ENCODE data around the gene SNAP47. TPM values are rescaled to one million over a fixed set of nuclear protein-coding genes. Genes with fewer than 3 reads are reported as not detected.

SNAP47 gene
- total RNA-seq, 2 experiments from 2014 or later = 29.0 to 29.2 TPM

DNA sequence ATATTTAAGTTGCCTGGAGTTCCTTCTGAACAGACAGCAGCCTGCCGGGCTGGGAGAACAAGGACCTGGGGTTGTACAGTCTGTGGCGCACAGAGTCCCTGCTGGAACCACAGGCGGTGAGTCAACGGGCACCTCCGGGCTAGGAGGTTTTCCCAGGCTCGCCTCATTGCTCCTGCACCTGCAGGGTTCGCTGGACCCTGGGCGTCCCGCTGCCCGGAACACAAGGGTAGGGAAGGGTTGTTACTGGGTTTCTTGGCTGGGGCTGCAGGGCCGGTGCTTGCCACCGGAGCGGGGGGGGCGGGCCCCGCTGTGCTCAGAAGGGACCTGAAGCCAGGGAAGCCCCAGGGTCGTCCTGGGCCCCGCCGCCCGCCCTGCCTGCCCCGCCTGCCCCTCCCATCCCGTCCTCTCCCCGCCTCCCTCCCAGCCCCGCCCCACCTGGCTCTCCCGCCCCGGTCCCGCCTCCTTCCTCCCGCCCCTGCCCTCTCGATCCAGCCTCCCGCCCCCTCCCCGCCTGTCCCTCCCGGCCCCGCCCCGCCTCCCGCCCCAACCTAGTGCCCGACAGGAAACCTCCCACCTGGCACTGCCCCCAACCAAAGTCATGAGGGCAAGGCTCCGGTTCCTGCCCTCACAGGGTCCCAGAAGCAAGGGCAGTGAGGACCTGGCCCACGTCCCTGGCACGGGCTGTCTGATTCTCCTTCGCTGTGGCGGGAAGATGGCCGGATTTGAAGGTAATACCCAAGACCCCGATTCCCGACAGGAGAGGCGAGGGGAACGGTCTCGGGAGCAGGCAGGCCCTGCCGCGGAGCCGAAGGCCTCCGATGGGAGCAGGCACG is 7.0 kb upstream of the SNAP47 start:
- peaks cover 22% of the 10 kb centered on the region for H3K27me3 Mint-ChIP-seq
- H3K36me3 Mint-ChIP-seq = peaks cover 5% of the 10 kb centered on the region
- no peak for DNase-seq
- H3K27ac Mint-ChIP-seq = peak overlapping the region; percentile 58
- POLR2A ChIA-PET = interaction anchor here (0.6 kb wide), 1 partner anchor 182 kb away, joined by 3 read pairs; no protein-coding TSS in a partner anchor
- H3K4me1 Mint-ChIP-seq = peaks cover 4% of the 10 kb centered on the region
- peak; percentile 51 for ATAC-seq (ENCODE audit: low read depth)
- H3K9me3 Mint-ChIP-seq = peaks cover 7% of the 10 kb centered on the region
- H3K4me3 Mint-ChIP-seq = peak overlapping the region; percentile 80

- POLR2A ChIA-PET = interaction anchor here (0.9 to 1.0 kb wide), 2 partner anchors 9 to 37 kb away, joined by 3 read pairs; no protein-coding TSS in a partner anchor
- Mint-ChIP-seq H3K36me3 (peaks cover 4% of the 10 kb centered on the region), H3K4me3 (peak overlapping the region; percentile 80), H3K27me3 (peaks cover 22% of the 10 kb centered on the region), H3K4me1 (peaks cover 7% of the 10 kb centered on the region), H3K9me3 (peaks cover 6% of the 10 kb centered on the region), H3K27ac (no peak overlapping the region)
- no peak for DNase-seq
- peak; percentile 14 for ATAC-seq (ENCODE audit: low read depth)
Measured at GRCh38 chr1:227728892-227729143, 6.4 kb upstream of the SNAP47 start.

- POLR2A ChIA-PET = interaction anchor here (0.9 to 1.0 kb wide), 2 partner anchors 8 to 37 kb away, joined by 3 read pairs; no protein-coding TSS in a partner anchor
- Mint-ChIP-seq H3K4me1 (peaks cover 8% of the 10 kb centered on the region), H3K36me3 (peaks cover under 1% of the 10 kb centered on the region), H3K27me3 (peaks cover 22% of the 10 kb centered on the region), H3K27ac (no peak overlapping the region), H3K9me3 (peaks cover 2% of the 10 kb centered on the region), H3K4me3 (peak overlapping the region; percentile 80)
- ATAC-seq (ENCODE audit: low read depth) (no peak), DNase-seq (no peak)
Measured at GRCh38 chr1:227729144-227729880, 5.9 kb upstream of the SNAP47 start.

DNA sequence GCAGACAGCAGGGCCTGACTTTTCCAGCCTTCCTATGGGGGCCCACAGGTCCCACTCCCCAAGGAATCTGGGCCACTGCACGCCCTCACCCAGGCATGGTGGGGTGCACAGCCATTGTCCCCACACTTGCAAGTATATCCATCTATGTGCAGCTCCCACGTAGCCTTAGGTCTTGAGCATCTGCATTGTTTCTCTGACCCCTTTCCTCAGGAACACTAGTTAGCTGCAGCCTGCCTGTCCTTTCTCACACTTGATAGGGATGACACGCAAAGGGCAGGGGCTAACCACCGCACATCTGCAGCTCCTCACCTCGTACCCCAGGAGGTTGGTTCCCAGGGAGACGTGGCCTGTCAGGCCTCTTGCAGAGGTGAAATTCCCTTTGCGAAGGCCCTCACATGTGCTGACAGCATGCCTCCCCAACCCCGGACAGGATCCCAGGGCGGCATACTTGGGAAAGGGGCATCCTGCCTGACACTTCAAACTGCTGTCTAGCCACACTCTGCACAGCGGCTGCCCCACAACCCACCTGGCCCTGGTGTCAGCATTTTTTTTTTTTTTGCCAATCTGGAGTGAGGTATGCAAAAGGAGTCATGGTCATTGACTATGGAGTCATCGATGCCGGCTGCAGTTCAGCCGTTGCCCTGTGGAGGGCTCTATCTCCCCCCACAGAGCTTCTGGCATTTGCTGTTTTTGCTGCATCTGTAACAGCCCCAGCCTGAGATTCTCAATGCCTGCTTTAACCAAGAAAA is 5.2 kb upstream of the SNAP47 start:
- Mint-ChIP-seq H3K4me3 (no peak overlapping the region), H3K27me3 (peaks cover 22% of the 10 kb centered on the region), H3K4me1 (peaks cover 10% of the 10 kb centered on the region), H3K9me3 (peaks cover 2% of the 10 kb centered on the region), H3K36me3 (no peaks in the 10 kb centered on the region), H3K27ac (no peak overlapping the region)
- no peak for ATAC-seq (ENCODE audit: low read depth)
- POLR2A ChIA-PET = interaction anchor here (0.6 to 1.0 kb wide), 3 partner anchors 8 to 301 kb away, joined by 3 read pairs; no protein-coding TSS in a partner anchor
- DNase-seq = no peak

GRCh38 chr1:227730630-227731151 is 4.5 kb upstream of the SNAP47 start:
- Mint-ChIP-seq H3K9me3 (peaks cover 2% of the 10 kb centered on the region), H3K27me3 (peaks cover 18% of the 10 kb centered on the region), H3K4me3 (no peak overlapping the region), H3K27ac (no peak overlapping the region), H3K4me1 (peaks cover 11% of the 10 kb centered on the region), H3K36me3 (no peaks in the 10 kb centered on the region)
- DNase-seq (no peak), ATAC-seq (ENCODE audit: low read depth) (no peak)
- POLR2A ChIA-PET = interaction anchor here (0.6 kb wide), 1 partner anchor 302 kb away, joined by 3 read pairs; no protein-coding TSS in a partner anchor

DNA sequence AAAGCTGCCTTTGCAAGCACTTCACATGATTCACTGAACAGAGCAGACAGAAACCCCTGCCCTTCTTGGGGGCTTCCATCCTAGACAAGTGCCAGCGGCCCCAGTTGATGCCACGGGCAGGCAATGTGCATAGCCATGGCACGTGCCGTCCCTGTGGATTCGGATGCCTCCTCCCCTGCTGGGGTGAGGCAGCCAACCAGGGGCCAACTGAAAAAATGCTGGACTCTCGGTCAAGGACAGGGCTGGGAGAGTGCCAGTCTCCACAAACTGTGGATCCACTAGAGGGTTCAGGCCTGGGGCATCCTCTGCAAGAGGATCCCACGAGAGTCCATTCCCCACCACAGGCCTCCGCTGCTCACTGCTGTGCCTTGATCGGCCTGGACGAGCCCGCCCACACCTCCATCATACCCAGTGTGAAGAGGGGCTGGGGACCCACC is 4.0 kb upstream of the SNAP47 start:
- POLR2A ChIA-PET = no interaction called here
- H3K36me3 Mint-ChIP-seq = no peaks in the 10 kb centered on the region
- H3K4me3 Mint-ChIP-seq = no peak overlapping the region
- H3K4me1 Mint-ChIP-seq = peaks cover 16% of the 10 kb centered on the region
- H3K27me3 Mint-ChIP-seq = peaks cover 15% of the 10 kb centered on the region
- H3K9me3 Mint-ChIP-seq = peaks cover 2% of the 10 kb centered on the region
- no peak for ATAC-seq (ENCODE audit: low read depth)
- no peak for DNase-seq
- H3K27ac Mint-ChIP-seq = no peak overlapping the region

- Mint-ChIP-seq H3K27ac (no peak overlapping the region), H3K36me3 (no peaks in the 10 kb centered on the region), H3K27me3 (peaks cover 9% of the 10 kb centered on the region), H3K4me1 (peaks cover 16% of the 10 kb centered on the region), H3K9me3 (no peaks in the 10 kb centered on the region), H3K4me3 (no peak overlapping the region)
- ATAC-seq (ENCODE audit: low read depth) (no peak), DNase-seq (no peak)
- POLR2A ChIA-PET = no interaction called here
Measured at GRCh38 chr1:227731696-227732585, 3.3 kb upstream of the SNAP47 start.

DNA sequence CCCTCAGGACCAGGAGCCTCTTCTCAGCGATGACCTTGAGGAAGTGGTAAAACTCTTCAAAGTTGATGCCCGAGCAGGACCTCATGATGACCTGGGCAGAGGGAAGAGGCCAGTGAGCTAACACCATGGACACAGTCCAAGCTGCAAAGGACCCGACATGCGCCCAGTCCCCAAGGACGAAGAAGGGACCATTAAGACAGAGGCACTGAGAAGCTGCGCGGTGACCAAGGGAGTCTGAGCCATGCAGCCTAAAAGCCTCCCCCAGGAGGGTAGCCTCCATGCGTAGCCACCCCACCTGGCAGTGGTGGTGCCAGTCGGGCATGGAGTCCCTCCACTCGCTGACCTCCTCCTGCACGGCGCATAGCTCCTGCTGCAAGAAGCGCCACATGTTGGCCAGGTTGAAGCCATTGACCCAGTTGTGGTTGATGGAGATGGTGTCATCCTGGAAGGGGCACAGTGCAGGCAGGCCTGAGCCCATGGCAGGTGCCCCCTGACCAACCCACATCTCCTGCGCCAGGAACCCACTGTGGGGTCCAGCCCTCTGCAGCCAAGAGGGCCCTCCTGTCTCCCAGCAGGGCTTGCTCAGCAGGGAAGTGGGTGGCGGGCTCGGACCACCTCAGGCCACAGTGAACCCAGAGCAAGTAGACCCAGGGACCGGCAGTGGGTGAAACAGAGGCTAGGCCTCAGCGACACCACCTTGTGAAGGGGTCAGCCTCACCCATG is 2.5 kb upstream of the SNAP47 start:
- POLR2A ChIA-PET = no interaction called here
- no peak overlapping the region for H3K27ac Mint-ChIP-seq
- H3K9me3 Mint-ChIP-seq = no peaks in the 10 kb centered on the region
- ATAC-seq (ENCODE audit: low read depth) = no peak
- peaks cover 18% of the 10 kb centered on the region for H3K4me1 Mint-ChIP-seq
- H3K27me3 Mint-ChIP-seq = peaks cover 3% of the 10 kb centered on the region
- no peaks in the 10 kb centered on the region for H3K36me3 Mint-ChIP-seq
- H3K4me3 Mint-ChIP-seq = no peak overlapping the region
- DNase-seq = no peak

DNA sequence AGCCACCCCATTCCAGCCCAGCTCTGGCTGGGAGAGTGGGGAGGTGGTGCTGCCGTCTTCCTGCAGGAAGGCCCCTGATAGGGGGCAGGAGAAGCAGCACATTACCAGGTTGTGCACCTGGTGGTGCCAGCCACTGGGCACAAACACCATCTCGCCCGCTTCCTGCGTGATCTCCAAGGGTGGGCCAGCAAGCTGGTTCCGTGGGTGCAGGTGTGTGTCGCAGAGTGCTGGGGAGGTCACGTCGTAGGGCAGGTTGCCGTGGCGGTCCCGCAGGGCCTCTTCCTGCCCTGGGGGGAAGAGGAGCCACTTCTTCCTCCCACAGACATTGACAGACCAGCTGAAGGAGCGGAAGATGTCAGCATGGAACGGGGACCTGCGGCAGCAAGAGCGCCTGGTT is 1.9 kb upstream of the SNAP47 start:
- DNase-seq (no peak), ATAC-seq (ENCODE audit: low read depth) (no peak)
- H3K27ac Mint-ChIP-seq = peak overlapping the region; percentile 21
- POLR2A ChIA-PET = no interaction called here
- H3K27me3 Mint-ChIP-seq = no peaks in the 10 kb centered on the region
- H3K4me1 Mint-ChIP-seq = peaks cover 18% of the 10 kb centered on the region
- no peaks in the 10 kb centered on the region for H3K9me3 Mint-ChIP-seq
- H3K4me3 Mint-ChIP-seq = peak overlapping the region; percentile 97
- no peaks in the 10 kb centered on the region for H3K36me3 Mint-ChIP-seq

DNA sequence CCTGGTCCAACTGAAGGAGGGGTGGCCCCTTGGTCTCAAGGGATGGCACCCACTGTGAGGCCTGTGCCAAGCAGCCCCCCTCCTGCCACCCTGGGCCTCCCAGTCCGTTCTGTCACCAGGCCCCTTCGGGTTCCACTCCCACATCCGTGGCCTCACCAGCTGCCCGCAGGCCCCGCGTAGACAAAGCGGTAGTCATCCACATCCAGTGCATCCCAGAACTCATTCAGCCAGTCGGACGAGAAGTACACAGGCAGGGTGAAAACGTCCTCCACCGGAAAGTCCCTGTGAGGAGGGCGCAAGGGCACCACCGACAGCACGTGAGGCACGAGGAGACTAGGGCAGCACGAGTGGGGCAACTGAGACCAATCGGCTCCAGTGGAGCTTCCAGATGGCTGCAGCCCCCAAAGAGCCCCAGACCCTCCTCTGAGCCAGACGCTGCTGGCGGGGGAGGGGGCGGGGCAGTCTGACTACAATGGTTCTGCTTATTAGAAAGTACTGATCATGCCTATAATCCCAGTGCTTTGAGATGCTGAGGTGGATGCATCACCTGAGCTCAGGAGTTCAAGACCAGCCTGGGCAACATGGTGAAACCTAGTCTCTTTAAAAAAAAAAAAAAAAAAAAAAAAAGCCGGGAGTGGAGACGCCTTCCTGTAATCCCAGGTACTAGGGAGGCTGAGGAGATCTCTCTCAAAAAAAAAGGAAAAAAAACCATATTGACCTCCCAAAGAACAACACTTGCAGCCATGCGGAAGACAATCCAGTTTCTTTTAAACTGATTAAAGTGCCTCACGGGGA is 1.3 kb upstream of the SNAP47 start:
- Mint-ChIP-seq H3K36me3 (no peaks in the 10 kb centered on the region), H3K4me3 (peak overlapping the region; percentile 97), H3K27me3 (no peaks in the 10 kb centered on the region), H3K27ac (peak overlapping the region; percentile 96), H3K9me3 (no peaks in the 10 kb centered on the region), H3K4me1 (peaks cover 16% of the 10 kb centered on the region)
- ATAC-seq (ENCODE audit: low read depth) (no peak), DNase-seq (no peak)
- POLR2A ChIA-PET = interaction anchor here (0.7 kb wide), 1 partner anchor 27 kb away, joined by 4 read pairs; no protein-coding TSS in a partner anchor

DNA sequence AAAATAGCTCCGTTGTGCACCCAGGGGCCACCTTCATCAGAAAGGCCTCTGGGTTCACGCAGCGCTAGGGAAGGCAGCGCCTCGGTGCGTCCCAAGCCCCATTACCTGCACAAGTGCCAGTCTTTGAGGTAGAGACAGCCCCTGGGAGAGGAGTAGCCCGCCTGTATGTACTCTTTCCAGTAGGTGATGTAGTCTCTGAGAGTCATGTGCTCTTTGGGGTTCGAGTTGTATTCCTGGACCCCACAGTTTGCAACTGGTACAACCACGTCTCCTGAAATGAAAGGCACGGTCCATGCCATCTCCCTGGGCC is 734 bp upstream of the SNAP47 start:
- ATAC-seq (ENCODE audit: low read depth) = peak; percentile 3
- H3K27me3 Mint-ChIP-seq = no peaks in the 10 kb centered on the region
- POLR2A ChIA-PET = interaction anchor here (0.9 kb wide), 1 partner anchor 53 kb away, joined by 3 read pairs; no protein-coding TSS in a partner anchor
- H3K4me3 Mint-ChIP-seq = peak overlapping the region; percentile 97
- no peaks in the 10 kb centered on the region for H3K36me3 Mint-ChIP-seq
- peaks cover 16% of the 10 kb centered on the region for H3K4me1 Mint-ChIP-seq
- no peak for DNase-seq
- H3K9me3 Mint-ChIP-seq = no peaks in the 10 kb centered on the region
- H3K27ac Mint-ChIP-seq = peak overlapping the region; percentile 96

Data from activated naive CD8-positive, alpha-beta T cell treated with anti-CD3 and anti-CD28 coated beads, Interleukin-2, amount 10 ng/mL, durations not matched to agents 7 days and 5 days (primary cell).